T1000 (cell line): ENCODE data around the gene MYB.

Source experiments
- DNase-seq: peaks from one replicate; lab custom pipeline; 2025; ENCODE audit warnings: mixed read lengths; lab: John Stamatoyannopoulos, UW

The MYB gene

GRCh38 chr6:135188718-135189117 is 7.6 kb downstream of the MYB start:
- DNase-seq: no peak

GRCh38 chr6:135189344-135189743 is 8.2 kb downstream of the MYB start:
- DNase-seq: no peak

- no peak for DNase-seq
Measured at GRCh38 chr6:135191508-135192255, 10.6 kb downstream of the MYB start.

- no peak for DNase-seq
Measured at GRCh38 chr6:135192256-135193174, 11.4 kb downstream of the MYB start.

GRCh38 chr6:135193221-135193620 is 12.1 kb downstream of the MYB start:
- no peak for DNase-seq

GRCh38 chr6:135195041-135195440 is 13.9 kb downstream of the MYB start:
- DNase-seq: no peak

GRCh38 chr6:135195522-135195921 is 14.4 kb downstream of the MYB start:
- DNase-seq: no peak

- no peak for DNase-seq
Measured at GRCh38 chr6:135196739-135197510, 15.8 kb downstream of the MYB start.

GRCh38 chr6:135202836-135203235 is 21.7 kb downstream of the MYB start:
- no peak for DNase-seq

GRCh38 chr6:135204951-135205350 is 23.8 kb downstream of the MYB start:
- no peak for DNase-seq

GRCh38 chr6:135209803-135210202 is 28.7 kb downstream of the MYB start:
- no peak for DNase-seq

GRCh38 chr6:135210632-135211305 is 29.7 kb downstream of the MYB start:
- no peak for DNase-seq

- no peak for DNase-seq
Measured at GRCh38 chr6:135211306-135211702, 30.2 kb downstream of the MYB start.

- no peak for DNase-seq
Measured at GRCh38 chr6:135212020-135212806, 31.1 kb downstream of the MYB start.

GRCh38 chr6:135212935-135213334 is 31.8 kb downstream of the MYB start:
- DNase-seq: no peak

GRCh38 chr6:135213616-135214015 is 32.5 kb downstream of the MYB start:
- no peak for DNase-seq

- no peak for DNase-seq
Measured at GRCh38 chr6:135215160-135215559, 34.1 kb downstream of the MYB start.

- DNase-seq: no peak
Measured at GRCh38 chr6:135215563-135215962, 34.5 kb downstream of the MYB start.

GRCh38 chr6:135217663-135218062 is 36.6 kb downstream of the MYB start:
- DNase-seq: no peak

- DNase-seq: no peak
Measured at GRCh38 chr6:135219346-135219745, 38.2 kb downstream of the MYB start.

- DNase-seq: no peak
Measured at GRCh38 chr6:135221042-135221441, 39.9 kb downstream of the MYB start.
